HG03342 (cell line): ENCODE results near the gene OPRM1.
"Not testable (repeated sequence)": the region's sequence is repeated elsewhere in the genome, so short reads cannot be mapped to it uniquely, and the experiment has no call there.

Source experiments
- ATAC-seq: cut with Tn5 transposase; IDR thresholded peaks from one replicate; pipeline ENCODE4 v1.9.1; 2021; ENCODE audit warnings: mild to moderate bottlenecking, moderate library complexity; ENCODE audit not compliant: unreplicated experiment

OPRM1 gene

GRCh38 chr6:154140743-154141142, 101.7 kb downstream of the OPRM1 start:
- ATAC-seq, result no peak

DNA sequence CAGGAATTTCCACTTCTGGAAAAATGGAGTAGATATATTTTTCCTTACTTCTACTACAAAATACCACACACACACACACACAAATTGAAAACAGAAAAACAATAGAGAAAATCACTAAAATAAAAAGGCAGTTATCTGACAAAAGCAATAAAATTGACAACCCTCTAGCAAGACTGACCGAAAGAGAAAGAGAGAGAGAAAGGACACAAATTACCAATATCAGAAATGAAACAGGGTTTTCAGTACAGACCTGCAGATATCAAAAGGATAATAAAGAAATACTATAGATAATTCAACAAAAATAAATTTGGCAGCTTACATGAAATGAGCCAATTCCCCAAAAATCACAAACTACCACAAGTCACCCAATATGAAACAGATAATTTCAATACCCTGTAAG, 104.7 kb downstream of the OPRM1 start:
- ATAC-seq, result no peak

DNA sequence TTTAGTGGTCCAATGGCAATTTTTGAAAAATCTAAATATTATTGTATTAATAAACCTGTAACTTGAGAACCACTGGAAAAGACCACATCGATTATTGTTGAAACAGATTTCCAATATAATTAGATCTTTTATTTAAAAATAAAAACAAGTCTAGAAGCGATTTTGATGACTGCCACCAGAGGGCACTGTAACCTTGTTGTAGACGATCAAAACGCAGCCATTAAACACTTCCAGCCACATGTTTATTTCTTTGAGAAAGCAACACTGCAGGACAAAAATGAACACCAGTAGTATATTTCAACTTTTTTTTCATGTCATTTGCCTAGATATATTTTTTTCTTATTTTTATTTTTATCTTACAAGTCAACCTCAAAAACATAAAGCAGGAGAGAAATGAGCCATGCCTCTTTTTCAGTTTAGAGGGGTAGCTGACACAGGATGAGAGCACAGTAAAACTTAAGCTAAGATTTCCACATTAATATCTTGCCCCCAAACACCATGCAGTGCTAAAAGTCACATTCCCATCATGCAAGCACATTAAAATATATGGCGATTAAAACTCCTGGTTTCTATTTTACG, 115.4 kb downstream of the OPRM1 start:
- ATAC-seq, result no peak

- ATAC-seq, result peak; percentile 82
Observed at GRCh38 chr6:154156135-154156896, 117.3 kb downstream of the OPRM1 start.

- peak; percentile 47 for ATAC-seq
Observed at GRCh38 chr6:154157082-154157481, 118.0 kb downstream of the OPRM1 start.

GRCh38 chr6:154157706-154158105, 118.7 kb downstream of the OPRM1 start:
- ATAC-seq, result no peak

GRCh38 chr6:154159126-154159525, 120.1 kb downstream of the OPRM1 start:
- no peak for ATAC-seq

DNA sequence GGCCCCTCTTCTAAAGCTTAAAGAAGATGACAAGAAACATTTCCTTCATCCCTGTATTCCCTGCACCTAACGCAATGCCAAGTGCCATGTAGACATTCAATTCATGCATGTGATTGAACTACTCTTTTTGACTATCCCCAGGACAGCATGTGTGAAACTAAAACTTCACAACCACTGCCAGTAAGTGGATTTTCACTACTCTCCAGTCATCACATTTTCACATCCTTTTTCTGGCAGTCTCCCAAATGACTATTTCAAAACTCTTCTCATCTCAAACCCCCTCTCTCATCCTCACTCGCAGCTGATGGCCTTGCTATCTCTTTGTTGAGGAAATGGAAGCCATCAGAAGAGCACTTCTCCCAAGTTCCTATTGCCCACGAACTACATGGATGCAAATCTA, 122.6 kb downstream of the OPRM1 start:
- peak; percentile 67 for ATAC-seq

GRCh38 chr6:154164397-154164796, 125.4 kb downstream of the OPRM1 start:
- ATAC-seq, result no peak

DNA sequence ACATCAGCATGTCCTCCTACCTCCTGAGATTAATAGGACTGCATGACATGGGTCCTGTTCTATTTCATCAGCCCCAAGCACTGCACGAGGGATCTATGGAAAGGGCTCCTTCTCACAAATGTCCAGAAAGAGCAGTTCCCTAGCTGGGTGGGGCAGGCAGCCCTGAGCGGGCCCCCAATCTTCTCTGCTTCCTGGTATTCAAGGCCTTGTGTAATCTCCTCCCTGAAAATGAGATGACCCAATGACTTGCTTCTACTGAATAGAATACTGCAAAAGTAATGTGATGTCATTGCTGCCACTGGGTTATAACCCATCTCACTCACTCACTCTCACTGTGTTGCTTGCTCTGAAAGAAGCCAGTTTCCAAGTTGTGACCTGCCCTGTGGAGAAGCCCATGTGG, 126.4 kb downstream of the OPRM1 start:
- no peak for ATAC-seq

- ATAC-seq, result no peak
Observed at GRCh38 chr6:154166140-154166539, 127.1 kb downstream of the OPRM1 start.

- no peak for ATAC-seq
Observed at GRCh38 chr6:154167126-154167525, 128.1 kb downstream of the OPRM1 start.

- ATAC-seq, result no peak
Observed at GRCh38 chr6:154169193-154169847, 130.3 kb downstream of the OPRM1 start.

- ATAC-seq, result no peak
Observed at GRCh38 chr6:154170106-154170505, 131.1 kb downstream of the OPRM1 start.

DNA sequence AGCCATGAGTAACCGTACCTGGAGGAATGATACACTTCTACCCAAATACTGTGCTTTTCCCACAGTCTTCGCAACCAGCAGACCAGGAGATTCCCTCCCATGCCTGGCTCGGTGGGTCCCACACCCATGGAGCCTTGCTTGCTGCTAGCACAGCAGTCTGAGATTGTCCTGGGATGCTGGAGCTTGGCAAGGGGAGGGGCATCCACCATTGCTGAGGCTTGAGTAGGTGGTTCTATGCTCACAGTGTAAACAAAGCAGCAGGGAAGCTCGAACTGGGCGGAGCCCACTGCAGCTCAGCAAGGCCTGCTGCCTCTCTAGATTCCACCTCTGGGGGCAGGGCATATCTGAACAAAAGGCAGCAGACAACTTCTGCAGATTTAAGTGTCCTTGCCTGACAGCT, 133.4 kb downstream of the OPRM1 start:
- not testable (repeated sequence) for ATAC-seq

DNA sequence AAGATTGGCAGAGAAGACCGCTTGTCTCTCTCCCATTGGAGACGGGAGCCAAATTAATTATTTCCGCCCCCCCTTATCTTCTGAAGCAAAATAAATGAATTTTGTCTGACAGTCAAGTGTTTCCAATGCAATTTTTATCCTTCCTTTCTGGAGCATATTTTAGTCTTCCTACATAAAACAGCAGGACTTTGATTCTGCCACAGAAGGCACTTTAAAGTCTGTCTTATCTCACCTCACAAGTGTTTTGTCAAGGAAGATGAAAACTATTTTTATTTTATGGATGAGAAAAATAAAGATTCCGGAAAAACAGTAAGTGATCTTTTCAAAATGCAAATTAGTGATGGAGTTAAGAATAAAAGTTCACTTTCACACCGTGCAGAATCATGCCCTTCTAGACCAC, 140.4 kb downstream of the OPRM1 start:
- ATAC-seq, result no peak

DNA sequence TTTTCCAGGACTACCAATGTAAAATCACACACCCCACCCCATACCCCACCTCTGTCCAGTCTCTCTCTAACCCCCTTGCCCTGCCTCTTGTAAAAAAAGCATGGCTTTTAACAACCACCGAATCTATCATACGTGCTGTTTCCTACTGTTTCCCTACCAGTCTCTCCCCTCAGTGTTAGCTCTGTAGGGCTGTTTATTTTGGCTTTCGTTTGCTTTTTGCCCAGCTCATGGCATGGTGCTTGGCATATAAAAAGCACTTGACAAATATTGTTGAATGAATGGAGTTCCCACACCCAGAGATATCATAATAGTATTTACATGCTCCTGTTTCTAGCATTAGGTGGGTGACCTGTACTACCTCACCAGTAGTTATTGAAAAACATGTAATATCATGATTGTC, 148.2 kb downstream of the OPRM1 start:
- no peak for ATAC-seq

DNA sequence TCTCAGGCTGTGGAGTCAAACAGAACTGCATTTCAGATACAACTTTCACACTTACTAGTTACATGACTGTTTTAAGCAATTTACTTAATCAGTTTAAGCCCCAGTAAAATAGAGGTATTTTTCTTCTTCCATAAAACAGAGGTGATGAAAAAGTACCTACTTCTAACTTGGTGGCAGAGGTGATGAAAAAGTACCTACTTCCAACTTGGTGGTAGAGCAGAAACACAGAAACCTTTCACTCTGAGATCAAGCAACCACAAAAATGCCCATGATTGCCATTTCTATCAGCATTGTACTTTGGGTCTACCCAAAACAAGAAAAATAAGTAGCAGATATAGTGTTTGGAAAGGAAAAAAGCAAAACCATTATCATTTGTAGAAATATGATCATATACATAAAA, 148.7 kb downstream of the OPRM1 start:
- no peak for ATAC-seq

DNA sequence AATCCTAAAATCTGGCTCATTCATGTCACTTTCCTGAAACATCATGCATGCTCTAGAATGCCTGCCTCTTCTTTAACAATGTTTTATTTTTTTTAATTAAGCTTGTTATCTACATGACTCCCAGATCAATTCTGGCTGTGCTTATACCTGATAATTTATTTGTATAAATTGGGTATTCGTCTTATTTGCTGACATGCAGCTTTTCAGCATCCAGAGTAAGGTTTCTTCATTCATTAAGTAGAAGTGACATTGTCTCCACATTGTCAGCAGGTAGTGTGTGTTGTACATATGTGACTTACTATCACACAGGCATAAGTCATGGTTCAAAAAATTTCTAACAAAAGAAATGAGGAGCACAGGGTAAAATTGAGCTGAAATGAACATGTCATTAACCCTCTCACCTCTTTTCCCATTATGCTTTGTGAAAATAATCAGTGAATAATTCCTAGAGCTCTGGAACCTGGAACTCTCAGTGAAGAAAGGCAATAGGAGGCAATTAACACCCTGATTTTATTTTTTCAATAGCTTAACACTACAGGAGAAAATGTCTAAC, 157.4 kb downstream of the OPRM1 start:
- ATAC-seq, result no peak

- ATAC-seq, result no peak
Observed at GRCh38 chr6:154197196-154197860, 158.3 kb downstream of the OPRM1 start.

DNA sequence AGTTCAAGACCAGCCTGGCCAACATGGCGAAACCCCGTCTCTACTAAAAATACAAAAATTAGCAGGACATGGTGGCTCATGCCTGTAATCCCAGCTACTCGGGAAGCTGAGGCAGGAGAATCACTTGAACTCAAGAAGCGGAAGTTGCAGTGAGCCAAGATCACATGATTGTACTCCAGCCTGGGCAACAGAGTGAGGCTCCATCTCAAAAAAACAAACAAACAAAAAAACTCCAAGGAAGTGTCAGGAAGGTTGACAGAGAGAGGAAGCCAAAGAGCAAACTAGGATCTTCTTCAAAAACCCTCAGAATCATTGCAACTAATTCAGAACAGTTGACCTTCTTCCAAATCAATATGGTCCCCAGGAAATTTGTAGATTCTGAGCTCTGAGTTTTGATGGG, 162.6 kb downstream of the OPRM1 start:
- ATAC-seq, result not testable (repeated sequence)
